GM18870 (cell line): ENCODE measurements around the gene PPIL1.

ENCODE experiments used
- ATAC-seq: cut with Tn5 transposase; IDR thresholded peaks from one replicate; pipeline ENCODE4 v1.9.1; 2021; ENCODE audit warnings: moderate library complexity; ENCODE audit not compliant: unreplicated experiment

The PPIL1 gene

GRCh38 chr6:36857325-36857724 is 17.3 kb downstream of the PPIL1 start:
- ATAC-seq = no peak

- no peak for ATAC-seq
These were observed 18.3 kb downstream of the PPIL1 start for GRCh38 chr6:36856277-36856676.

- no peak for ATAC-seq
These were observed 18.9 kb downstream of the PPIL1 start for GRCh38 chr6:36855750-36856149.

DNA sequence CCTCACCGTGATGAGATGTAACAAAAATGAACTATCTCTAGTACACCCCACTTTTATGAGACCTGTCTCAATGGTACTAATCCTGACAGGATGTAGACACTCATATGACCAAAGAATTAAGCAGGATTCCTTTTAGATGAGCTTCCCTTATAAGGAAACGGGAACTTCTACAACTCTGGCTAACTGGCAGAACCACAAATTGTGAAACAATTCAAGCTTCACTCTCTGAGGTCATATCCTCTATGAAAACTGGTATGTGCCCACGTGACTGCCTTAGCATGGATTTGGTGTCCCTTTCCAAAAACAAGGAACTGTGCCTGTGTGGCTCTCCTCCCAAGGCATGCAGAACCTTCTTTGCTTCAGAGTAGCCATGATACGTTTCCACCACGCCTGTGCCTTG is 21.3 kb downstream of the PPIL1 start:
- no peak for ATAC-seq

- ATAC-seq = no peak
These were observed 22.0 kb downstream of the PPIL1 start for GRCh38 chr6:36852481-36853147.

DNA sequence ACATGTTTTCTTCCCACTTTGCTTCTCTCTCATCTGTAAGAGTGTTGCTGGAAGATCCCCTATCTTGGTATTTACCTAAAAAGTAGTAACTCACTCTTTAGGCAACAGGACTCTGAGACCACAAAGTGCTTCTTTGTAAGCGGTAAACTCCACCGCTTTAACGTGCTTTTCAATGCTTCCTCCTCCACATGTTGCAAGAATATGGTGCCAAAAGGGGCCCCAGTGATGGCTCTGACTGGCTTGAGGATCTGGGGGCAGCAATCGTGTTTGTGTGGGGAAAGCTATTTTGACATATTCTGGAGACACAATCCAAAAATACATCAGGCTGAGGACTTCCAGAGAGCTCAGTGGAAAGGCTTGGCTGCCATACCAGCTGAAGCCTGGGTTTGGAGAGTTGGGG is 23.0 kb downstream of the PPIL1 start:
- no peak for ATAC-seq

DNA sequence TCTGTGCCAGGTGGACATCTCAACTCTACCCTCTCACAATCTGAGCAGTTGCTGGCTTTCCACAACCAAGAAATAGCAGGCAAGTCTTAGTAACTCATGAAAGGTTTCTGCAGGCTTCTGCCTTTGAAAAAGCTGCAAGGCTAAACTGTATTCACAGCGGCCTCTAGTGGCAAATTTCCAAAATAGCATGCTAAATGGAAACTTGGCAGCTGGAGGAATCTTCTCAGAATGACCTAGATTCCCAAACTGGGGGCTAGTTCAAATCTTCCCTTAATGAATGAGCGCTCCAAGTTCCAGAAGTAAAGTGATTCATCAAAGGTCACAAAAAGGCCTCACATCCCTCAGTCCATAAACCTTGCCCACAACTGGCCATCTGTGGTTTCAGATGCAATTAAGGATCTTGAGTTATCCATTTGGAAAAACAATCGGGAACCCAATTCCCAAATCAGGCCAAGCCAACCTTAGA is 23.4 kb downstream of the PPIL1 start:
- ATAC-seq = no peak

GRCh38 chr6:36850021-36850420 is 24.6 kb downstream of the PPIL1 start:
- ATAC-seq = no peak

GRCh38 chr6:36848658-36849441 is 25.8 kb downstream of the PPIL1 start:
- ATAC-seq = no peak

GRCh38 chr6:36847991-36848390 is 26.6 kb downstream of the PPIL1 start:
- ATAC-seq = no peak

DNA sequence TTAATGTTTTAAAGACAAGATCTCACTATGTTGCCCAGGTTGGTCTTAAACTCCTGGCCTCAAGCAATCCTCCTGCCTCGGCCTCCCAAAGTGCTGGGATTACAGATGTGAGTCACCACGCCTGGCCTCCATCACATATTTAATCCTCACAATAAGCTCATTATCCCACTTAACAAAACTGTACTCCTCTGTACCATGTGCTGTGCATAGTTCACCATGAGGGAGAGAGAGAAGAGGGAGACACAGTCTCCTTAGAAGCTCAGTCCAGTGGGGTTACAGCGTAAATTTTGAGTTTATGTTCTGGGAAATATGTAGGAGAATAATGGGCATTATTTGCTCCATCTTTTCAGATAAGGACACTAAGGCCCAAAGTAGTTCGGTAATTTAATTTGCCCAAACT is 27.5 kb downstream of the PPIL1 start:
- ATAC-seq = no peak

GRCh38 chr6:36845233-36845632 is 29.4 kb downstream of the PPIL1 start:
- ATAC-seq = no peak

DNA sequence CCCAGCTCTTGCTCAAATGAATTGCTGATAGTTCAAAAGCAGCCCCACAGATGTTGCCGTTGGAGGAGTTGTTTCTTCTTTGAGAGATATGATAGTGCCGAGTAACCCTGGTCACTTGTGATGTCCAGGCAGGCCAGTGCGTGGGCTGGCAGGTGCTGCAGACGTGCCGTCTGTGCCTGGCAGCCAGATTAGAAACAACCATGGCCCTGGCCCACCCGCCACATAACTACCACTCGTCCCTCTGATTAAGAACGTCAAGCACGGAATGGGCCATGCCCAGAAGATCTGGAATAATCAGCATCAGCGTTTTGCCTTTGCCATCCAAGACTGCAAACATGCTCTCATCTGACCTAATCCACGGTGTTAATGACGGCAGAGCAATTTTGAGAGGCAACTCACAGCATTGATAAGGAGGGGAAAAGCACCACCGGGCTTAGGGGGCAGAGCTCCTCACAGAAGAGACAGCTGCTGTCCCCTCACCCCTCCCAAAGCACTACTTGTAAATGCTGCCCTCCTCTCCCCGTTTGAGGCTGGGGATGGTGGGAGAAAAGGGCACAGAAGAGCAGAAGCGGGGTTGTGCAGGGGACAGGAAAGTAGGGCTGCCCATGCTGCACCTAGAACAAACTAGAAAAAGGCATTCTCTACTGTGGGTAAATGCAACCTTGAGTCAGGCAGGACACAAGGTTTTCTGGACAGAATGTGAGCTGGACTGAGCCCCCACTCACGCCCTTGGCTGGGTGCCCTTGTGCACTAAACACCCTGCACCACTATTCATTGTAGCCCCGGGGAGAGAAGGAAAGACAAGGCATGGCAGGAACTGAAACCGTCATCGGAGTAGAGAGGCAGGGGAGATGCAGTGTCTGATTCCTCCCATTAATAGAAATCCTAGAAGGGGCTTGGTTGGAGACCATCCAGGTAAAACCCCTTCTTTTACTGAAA is 30.1 kb downstream of the PPIL1 start:
- no peak for ATAC-seq

DNA sequence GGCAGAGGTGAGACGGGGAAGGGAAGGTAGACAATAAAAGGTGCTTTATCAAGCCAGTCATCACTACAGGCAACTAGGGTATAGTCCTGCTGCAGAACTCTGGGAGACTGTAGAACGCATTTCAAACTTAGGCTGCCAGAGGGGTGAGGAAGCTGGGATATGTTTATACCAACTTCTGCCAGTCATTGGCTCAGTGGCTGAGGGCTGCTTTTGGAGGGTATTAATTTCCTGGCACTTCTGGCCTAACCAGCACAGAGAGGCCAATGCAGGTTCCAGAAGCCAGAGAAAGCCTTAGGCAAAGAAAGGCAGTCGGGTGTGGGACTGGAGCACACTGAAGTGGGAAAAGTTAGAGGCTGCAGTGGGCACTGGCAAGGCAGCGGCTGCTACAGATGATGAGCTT is 31.4 kb downstream of the PPIL1 start:
- no peak for ATAC-seq

DNA sequence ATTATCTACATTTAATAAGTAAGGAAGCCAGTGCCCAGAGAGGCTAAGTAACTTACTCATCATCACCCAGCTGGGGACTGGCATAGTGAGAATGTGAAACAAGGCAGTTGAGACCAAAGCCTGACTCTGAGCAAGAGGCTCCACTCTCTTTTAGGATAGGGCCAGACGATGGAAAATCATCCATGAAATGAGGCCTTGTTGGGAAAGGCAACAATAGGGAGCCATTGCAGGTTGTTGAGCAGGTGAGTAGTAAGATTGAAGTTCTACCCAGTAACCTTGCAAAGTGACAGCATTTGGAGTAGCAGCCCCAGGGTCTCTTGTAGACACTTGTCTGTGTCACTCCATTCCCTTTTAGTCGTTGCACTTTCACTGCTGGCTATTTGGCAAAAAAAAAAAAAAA is 32.8 kb downstream of the PPIL1 start:
- no peak for ATAC-seq

DNA sequence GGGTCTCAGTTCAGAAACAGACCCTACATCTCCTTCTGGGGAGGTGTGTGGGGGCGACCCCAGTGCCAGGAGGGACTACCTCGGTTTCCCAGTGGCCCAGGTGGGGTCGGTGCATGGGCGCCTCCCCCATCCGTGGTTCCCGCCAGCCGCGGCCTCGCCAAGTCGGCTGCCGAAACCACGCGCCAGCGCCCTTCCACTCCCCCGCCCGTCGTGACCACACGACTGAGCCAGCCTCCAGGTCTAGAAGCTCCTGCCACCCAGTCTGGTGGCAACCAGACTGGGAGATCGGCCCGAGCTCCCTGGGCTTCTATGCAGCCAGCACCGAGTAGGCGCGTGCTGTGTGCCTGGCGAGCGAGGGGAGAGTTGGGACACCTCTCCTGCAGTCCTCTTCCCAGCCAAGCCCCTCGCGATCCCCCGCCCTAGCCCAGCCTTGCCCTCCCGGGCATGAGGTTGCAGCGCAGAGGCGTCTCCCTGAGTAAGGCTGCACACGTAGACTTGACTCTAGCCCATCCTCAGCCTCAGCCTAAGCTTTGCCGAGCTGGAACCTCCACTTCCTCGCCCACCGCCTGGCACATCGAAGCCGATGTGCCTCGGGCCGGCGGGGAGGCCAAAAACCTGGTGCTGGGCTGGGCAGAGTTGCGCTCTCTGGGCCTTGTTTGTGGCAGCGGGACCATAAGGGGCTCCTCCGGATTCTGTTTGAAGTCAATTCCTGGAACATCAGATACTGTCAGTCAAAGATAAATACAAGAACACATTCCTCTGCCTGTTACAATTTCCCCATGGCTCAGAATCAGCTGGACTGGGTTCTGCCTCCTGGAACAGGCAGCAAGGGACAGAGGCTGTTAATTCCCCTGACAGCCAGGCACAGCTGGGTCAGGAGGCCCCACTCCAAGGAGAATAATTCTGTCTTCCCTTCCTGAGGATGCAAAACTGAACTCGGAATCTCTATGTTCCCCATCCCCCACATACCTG is 33.9 kb downstream of the PPIL1 start:
- no peak for ATAC-seq

- ATAC-seq = no peak
These were observed 34.7 kb downstream of the PPIL1 start for GRCh38 chr6:36839749-36840431.

- no peak for ATAC-seq
These were observed 35.5 kb downstream of the PPIL1 start, which contains the start of gene CPNE5 for GRCh38 chr6:36838896-36839748. Gene CPNE5 (minus strand): TSS chr6:36839444. CDS start chr6:36839377, 67 bp downstream.

DNA sequence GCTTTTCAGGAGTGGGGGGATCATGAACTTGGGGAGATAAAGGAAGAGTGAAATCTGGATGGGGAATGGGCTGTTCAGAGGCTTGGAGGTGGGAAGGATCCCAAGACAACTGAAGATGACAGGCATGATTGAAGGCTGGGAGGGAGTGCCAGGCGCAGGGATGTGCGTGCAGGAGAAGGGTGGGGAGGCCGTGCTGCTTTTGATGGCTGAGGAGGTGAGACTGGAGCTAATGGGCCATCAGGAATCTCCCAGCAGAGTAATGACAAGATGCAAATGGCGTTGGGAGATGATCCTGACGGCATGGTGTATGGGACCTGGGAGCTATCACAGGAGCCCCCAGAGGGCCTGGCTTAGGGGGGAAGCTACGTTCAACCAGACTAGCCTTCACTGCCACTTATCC is 36.9 kb downstream of the PPIL1 start:
- ATAC-seq = no peak
